ENCODE measurements around the gene GORAB.

Gene GORAB, protein sequence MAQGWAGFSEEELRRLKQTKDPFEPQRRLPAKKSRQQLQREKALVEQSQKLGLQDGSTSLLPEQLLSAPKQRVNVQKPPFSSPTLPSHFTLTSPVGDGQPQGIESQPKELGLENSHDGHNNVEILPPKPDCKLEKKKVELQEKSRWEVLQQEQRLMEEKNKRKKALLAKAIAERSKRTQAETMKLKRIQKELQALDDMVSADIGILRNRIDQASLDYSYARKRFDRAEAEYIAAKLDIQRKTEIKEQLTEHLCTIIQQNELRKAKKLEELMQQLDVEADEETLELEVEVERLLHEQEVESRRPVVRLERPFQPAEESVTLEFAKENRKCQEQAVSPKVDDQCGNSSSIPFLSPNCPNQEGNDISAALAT

DNA sequence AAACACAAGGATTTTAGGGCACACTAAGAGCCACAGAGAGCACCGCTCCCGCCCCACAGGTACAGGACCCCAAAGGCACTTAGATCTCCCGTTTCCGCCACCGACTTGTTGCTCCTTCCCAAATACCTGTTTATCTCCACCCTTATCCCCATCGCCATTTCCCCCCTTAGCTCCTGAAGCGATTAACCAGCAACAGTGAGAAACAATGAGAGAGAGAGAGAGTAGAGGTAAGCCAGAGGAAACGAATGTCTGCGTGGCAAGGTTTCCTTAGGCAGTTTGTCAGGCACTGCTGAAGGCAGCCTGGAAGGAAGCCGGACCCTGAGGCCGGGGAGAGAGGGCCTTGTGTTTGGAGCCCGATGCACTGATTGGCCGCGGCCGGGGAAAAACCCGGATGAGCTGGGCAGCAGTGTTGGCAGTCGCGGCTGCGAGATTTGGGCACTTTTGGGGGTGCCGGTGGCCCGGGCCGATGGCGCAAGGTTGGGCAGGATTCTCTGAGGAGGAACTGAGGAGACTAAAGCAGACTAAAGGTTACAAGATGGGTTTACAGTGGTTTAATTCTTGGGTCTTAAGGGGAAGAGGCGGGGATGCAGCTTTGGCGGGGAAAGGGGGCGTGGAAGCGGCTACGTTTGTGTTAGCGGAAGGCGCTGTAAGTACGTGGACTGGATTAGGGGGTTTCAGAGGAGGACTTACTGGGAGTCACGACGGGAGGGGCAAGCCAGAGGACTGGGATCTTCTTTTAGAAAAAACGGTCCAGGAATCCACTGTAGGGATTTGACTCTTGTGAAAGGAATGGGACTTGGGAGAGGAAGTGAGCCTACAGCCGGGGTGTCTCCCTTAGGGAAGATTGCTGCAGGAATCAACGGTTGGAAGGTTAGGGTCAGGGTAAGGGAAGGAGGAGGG, at the start of gene GORAB:
GORAB (plus strand) TSS at position 409 of the 900 bp plus-strand sequence; CDS start at position 467, 58 bp downstream.
- peak; percentile 90 for DNase-seq (ENCODE audit: low spot score)

DNA sequence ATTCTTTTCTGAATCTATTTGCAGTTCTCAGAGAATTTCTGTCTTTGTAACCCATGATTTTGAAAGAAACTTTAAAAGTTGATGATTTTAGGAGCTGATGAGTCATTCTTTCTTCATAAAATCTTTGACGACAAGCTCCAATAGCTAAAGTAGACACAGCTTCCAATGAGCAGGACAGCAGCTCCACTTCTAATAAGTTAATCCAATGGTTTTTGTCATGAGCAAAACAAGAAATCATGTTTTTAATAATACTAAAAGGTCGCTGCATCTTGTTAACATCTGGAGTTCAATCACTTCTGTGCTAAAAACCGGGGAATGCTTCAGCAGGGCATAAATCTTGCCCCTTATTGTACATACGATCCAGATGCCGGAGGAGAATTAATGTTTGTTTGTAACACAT, 48.9 kb upstream of the GORAB start:
- no peak for DNase-seq (ENCODE audit: low spot score)

GRCh38 chr1:170487503-170487902, 44.5 kb upstream of the GORAB start:
- no peak for DNase-seq (ENCODE audit: low spot score)

- no peak for DNase-seq (ENCODE audit: low spot score)
Measured at GRCh38 chr1:170491291-170491690, 40.7 kb upstream of the GORAB start.

GRCh38 chr1:170494369-170494768, 37.6 kb upstream of the GORAB start:
- peak; percentile 4 for DNase-seq (ENCODE audit: low spot score)

GRCh38 chr1:170495006-170495405, 37.0 kb upstream of the GORAB start:
- DNase-seq (ENCODE audit: low spot score) = no peak

- DNase-seq (ENCODE audit: low spot score) = no peak
Measured at GRCh38 chr1:170498876-170499275, 33.1 kb upstream of the GORAB start.

DNA sequence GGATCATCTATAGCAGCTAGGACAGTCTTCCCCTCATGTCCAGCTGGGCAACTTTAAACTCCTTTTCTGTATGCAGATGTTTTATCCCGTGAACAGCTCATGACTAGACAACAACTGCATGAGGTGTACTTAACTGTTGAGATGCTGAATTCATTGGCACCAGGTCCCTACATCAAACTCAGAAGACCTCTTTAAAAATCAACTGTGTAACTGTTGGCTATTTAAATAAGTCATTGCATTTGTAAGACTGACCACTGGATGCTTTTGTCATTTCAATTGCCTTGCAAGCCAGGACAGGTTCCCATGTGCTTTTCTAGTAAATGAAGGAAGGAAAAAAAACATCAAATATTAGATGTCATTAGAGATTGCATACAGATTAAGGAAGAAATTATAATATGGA, 28.3 kb upstream of the GORAB start:
- DNase-seq (ENCODE audit: low spot score) = no peak

DNA sequence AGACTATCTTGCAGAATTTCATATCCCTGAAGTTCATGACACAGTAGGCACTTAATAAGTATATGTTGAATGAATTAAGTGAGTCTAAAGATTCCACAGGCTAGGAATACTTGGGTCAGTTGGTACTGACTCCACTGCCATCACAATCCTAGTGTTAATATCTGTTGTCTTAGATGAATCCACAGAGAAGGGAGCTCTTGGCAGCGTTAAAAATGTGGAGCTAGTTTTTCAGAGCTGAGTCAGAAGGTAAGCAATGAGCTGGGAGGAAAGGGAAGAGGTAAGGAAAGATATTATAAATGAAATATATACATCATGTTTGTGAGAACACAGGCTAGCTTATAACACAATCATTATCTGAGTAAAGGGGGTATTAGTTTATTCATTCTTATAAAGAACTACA, 21.8 kb upstream of the GORAB start:
- no peak for DNase-seq (ENCODE audit: low spot score)

DNA sequence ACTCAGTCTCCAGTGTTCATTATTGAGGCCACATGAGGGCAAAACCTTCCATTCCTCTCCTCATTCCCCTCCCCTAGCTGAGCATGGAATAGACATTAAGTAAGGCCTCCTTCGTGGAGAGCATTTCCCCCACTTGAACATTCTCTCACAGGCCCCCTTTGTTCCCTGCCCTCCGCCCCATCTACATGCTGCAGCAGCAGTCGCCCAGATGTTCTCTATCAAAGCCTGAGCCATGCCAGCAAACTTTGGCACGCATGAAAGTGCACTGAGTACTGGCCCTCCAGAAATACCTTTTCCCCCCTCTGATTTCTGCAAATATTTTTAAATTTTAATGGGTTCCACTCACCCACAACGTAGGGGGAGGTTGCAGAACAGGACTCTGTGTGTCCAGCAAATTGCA, 20.9 kb upstream of the GORAB start:
- DNase-seq (ENCODE audit: low spot score) = no peak

DNA sequence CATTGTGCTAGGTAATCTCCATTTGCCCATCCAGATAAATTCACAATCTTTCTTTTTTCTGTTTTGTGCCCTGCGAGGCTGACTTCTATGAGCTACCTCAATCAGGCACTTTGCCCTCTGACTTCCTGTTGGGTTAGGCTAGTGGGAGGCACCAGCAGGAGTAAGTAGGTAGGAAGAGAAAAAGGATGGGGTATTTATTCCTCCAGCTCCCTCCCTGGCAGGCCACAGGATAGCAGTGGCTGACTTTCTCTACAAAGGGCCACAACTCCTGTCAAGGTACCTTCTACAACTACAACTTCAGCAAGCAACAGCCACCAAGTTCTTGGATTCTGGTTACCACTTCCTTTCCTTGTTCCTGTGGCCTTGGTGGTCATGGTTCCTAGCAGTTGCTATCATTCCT, 18.8 kb upstream of the GORAB start:
- no peak for DNase-seq (ENCODE audit: low spot score)

- DNase-seq (ENCODE audit: low spot score) = no peak
Measured at GRCh38 chr1:170518185-170518834, 13.7 kb upstream of the GORAB start.

GRCh38 chr1:170518965-170519364, 13.0 kb upstream of the GORAB start:
- no peak for DNase-seq (ENCODE audit: low spot score)

DNA sequence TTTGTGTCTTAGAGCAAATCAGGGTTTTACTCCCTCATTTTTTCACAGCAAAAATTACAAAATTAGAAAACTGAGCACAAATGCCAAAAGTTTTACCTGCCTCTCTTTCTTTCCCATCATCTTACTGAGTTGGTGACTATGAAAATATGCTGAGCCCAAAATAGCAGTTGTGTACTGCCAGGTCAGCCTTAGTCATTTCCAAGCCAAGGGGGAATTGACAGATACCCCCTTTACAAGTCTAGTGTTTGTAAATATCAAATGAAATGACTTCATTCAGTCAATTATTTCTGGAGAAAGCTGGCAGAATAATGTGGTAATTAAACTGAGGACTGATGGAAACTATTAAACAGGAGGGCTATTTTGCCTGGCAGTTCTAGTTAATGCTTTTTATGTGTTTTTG, 11.4 kb upstream of the GORAB start:
- no peak for DNase-seq (ENCODE audit: low spot score)

GRCh38 chr1:170521818-170522217, 10.1 kb upstream of the GORAB start:
- no peak for DNase-seq (ENCODE audit: low spot score)

DNA sequence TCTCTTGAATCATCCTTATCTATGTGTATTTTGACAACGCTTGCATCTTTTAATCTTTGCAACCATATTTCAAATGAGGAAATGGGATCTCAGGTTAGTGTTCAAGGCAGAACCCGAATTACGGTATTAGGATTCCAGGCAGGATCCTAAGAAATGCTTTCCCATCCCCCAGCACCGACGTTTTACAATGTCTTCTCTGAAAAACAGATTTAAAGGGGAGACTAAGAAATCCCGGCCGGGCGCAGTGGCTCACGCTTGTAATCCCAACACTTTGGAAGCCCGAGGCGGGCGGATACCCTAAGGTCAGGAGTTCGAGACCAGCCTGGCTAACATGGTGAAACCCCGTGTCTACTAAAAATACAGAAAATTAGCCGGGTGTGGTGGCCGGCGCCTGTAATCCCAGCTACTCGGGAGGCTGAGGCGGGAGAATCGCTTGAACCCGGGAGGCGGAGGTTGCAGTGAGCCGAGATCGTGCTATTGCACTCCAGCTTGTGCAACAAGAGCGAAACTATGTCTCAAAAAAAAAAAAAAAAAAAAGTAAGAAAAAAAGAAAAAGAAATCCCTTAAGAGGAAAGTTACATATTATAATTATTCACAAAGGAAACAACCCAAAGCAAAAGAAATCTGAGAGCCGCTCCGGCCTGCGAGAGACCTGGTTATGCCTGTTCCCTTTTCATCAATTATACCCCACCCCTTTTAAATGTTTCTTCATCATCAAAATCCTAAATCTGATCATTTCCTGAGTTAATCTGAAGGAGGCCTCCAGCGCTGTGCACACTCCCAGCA, 801 bp upstream of the GORAB start:
- DNase-seq (ENCODE audit: low spot score) = peak; percentile 11

- no peak for DNase-seq (ENCODE audit: low spot score)
Measured at GRCh38 chr1:170533298-170533697, 1.3 kb downstream of the GORAB start.

DNA sequence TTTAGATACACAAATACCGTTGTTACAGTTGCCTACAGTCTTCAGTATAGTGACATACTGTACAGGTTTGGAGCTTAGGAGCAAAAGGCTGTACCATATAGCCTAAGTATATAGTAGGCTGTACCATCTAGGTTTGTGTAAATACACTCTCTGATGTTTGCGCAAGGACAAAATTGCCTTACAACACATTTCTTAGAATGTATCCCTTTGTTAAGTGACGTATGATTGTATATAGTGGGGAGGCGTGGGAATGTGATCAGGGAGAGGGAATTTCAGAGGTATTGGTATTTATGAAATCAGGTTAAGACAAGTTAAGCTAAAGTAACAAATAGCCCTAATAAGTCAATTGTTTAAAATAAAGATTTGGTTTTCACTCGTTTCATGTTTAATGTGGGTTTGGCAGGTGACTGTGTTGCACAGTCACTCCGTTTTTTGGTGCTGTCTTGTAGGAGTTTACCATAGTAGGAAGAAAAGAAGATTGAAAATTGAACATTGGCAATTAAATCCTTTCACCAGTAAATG, 2.7 kb downstream of the GORAB start:
- DNase-seq (ENCODE audit: low spot score) = no peak

GRCh38 chr1:170535418-170535817, 3.5 kb downstream of the GORAB start:
- DNase-seq (ENCODE audit: low spot score) = no peak

- DNase-seq (ENCODE audit: low spot score) = no peak
Measured at GRCh38 chr1:170536924-170537551, 5.1 kb downstream of the GORAB start.

Data from putamen (tissue), 1 donor.